ENCODE results near the gene USP2.

DNA sequence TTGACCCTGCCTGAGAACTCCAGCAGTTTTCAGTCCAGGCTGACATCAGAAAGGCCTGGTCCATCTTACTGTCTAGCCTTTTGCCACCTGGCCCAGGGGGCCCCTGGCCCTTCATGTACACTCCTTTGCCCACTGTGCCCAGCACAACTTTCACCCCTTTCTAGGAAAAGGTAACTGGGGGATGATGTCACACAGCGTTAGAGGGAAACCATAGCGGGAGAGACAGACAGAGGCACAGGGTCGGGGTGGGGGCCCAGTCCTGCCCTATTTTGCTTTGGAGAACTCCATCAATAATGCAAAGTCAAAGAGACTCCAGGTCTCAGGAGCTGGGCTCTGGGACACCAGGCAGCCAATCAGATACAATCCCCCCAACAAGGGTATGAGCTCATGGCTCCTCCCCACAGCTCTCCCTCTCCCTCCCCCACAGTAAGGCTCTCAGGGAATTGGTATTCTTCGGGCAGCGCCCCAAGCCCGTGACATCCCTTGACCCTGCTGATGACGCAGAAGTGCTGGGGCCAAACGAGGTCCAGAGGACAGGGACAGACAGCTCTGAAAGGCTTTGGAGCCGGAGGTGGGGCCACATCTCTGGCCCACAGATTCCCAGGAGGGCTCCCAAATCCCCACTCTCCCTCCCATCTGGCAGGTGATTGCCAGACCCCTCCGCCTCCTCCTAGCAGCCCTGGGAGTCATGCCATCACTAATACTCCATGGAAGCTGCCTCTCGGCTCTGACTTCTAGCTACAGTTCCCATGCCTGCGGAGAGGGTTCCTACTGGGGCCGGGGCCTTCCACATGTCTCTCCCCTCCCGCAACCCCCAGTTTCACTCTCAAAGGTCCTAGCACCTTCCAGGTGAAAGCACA lies 5.9 kb downstream of the USP2 start:
- TF ChIP-seq, protein P1, sequence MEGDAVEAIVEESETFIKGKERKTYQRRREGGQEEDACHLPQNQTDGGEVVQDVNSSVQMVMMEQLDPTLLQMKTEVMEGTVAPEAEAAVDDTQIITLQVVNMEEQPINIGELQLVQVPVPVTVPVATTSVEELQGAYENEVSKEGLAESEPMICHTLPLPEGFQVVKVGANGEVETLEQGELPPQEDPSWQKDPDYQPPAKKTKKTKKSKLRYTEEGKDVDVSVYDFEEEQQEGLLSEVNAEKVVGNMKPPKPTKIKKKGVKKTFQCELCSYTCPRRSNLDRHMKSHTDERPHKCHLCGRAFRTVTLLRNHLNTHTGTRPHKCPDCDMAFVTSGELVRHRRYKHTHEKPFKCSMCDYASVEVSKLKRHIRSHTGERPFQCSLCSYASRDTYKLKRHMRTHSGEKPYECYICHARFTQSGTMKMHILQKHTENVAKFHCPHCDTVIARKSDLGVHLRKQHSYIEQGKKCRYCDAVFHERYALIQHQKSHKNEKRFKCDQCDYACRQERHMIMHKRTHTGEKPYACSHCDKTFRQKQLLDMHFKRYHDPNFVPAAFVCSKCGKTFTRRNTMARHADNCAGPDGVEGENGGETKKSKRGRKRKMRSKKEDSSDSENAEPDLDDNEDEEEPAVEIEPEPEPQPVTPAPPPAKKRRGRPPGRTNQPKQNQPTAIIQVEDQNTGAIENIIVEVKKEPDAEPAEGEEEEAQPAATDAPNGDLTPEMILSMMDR (IDR thresholded peaks at IDR 0.05; ENCODE audit: low read depth, low read length), result no peak
- no peak for TF ChIP-seq POLR2A (IDR thresholded peaks at IDR 0.05; ENCODE audit: extremely low read depth, insufficient read length)
- TF ChIP-seq, protein P2, sequence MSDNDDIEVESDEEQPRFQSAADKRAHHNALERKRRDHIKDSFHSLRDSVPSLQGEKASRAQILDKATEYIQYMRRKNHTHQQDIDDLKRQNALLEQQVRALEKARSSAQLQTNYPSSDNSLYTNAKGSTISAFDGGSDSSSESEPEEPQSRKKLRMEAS (IDR thresholded peaks at IDR 0.05; ENCODE audit: low read depth, low read length), result no peak
- no peak for TF ChIP-seq MYC (IDR thresholded peaks at IDR 0.05; ENCODE audit: low read depth, low read length)

Data from NB4 (cell line).